ENCODE measurements around the gene ANKRD63. TPM values are rescaled to one million over a fixed set of nuclear protein-coding genes. Genes with fewer than 3 reads are reported as not detected.

The ANKRD63 gene
- total RNA-seq, 4 donors from 2014 or later, result not detected

- Histone ChIP-seq H3K27ac (peak overlapping the region in 1 of 4 donors; percentile 42), H3K9me3 (no peaks in the 10 kb centered on the region), H3K4me1 (peaks cover 0 to 9% (median 4%) of the 10 kb centered on the region in 4 donors), H3K36me3 (no peaks in the 10 kb centered on the region), H3K4me3 (no peak overlapping the region), H3K27me3 (no peaks in the 10 kb centered on the region)
- TF ChIP-seq CTCF (IDR thresholded peaks at IDR 0.05) (no peak), POLR2A (IDR thresholded peaks at IDR 0.05) (no peak)
- peak in 1 of 3 donors; percentile 34 for DNase-seq
Observed at GRCh38 chr15:40234783-40235182, 48.1 kb downstream of the ANKRD63 start.

- TF ChIP-seq POLR2A (IDR thresholded peaks at IDR 0.05) (no peak), CTCF (IDR thresholded peaks at IDR 0.05) (no peak)
- no peaks in the 10 kb centered on the region for H3K9me3 ChIP-seq
- no peaks in the 10 kb centered on the region for H3K27me3 ChIP-seq
- no peaks in the 10 kb centered on the region for H3K36me3 ChIP-seq
- no peak overlapping the region for H3K27ac ChIP-seq
- peak in 1 of 3 donors; percentile 28 for DNase-seq
- H3K4me3 ChIP-seq, result no peak overlapping the region
- peaks cover 0 to 5% (median 2%) of the 10 kb centered on the region in 4 donors for H3K4me1 ChIP-seq
Observed at GRCh38 chr15:40233727-40234577, 48.9 kb downstream of the ANKRD63 start.

GRCh38 chr15:40232625-40233070, 50.2 kb downstream of the ANKRD63 start:
- no peaks in the 10 kb centered on the region for H3K9me3 ChIP-seq
- H3K27ac ChIP-seq, result no peak overlapping the region
- no peaks in the 10 kb centered on the region for H3K36me3 ChIP-seq
- no peaks in the 10 kb centered on the region for H3K27me3 ChIP-seq
- H3K4me3 ChIP-seq, result no peak overlapping the region
- no peaks in the 10 kb centered on the region for H3K4me1 ChIP-seq
- DNase-seq, result peak in 1 of 3 donors; percentile 47
- no peak for TF ChIP-seq POLR2A (IDR thresholded peaks at IDR 0.05)
- TF ChIP-seq CTCF (IDR thresholded peaks at IDR 0.05), result no peak

Other genes with a start within 250 kb of the ANKRD63 start
- 100 to 1,000 TPM; 105 to 163 (median 146) TPM for gene SRP14, start 243.9 kb downstream of the ANKRD63 start, total RNA-seq
- gene BMF, start 174.2 kb downstream of the ANKRD63 start, total RNA-seq, result 10 to 100 TPM; 13.5 to 98.2 (median 26.1) TPM
- gene BUB1B, start 122.0 kb downstream of the ANKRD63 start, total RNA-seq, result 100 to 1,000 TPM in 1 of 4 donors, 10 to 100 TPM in 3; 10.6 to 120 (median 13.3) TPM
- gene PAK6, start 44.0 kb downstream of the ANKRD63 start, total RNA-seq, result 1 to 10 TPM in 2 of 4 donors, not detected in 2; 3.3 to 4.7 TPM
- gene PLCB2, start 24.9 kb upstream of the ANKRD63 start, total RNA-seq, result 100 to 1,000 TPM in 1 of 4 donors, 10 to 100 TPM in 3; 12.3 to 101 (median 15.7) TPM
- 10 to 100 TPM in 1 of 4 donors, 1 to 10 TPM in 3; 6.2 to 10.7 (median 8.9) TPM for gene INAFM2, start 40.6 kb upstream of the ANKRD63 start, total RNA-seq
- gene CCDC9B, start 57.9 kb upstream of the ANKRD63 start, total RNA-seq, result 10 to 100 TPM; 14.4 to 55.6 (median 37.7) TPM
- gene PHGR1, start 68.0 kb upstream of the ANKRD63 start, total RNA-seq, result 1,000 to 10,000 TPM in 3 of 4 donors, 100 to 1,000 TPM in 1; 519 to 6,265 (median 3,022) TPM
- gene DISP2, start 75.2 kb upstream of the ANKRD63 start, total RNA-seq, result 10 to 100 TPM in 1 of 4 donors, 1 to 10 TPM in 3; 1.7 to 27.5 (median 7.4) TPM
- 10 to 100 TPM in 1 of 4 donors, 1 to 10 TPM in 3; 4.7 to 63.5 (median 6.5) TPM for gene KNSTRN, start 99.7 kb upstream of the ANKRD63 start, total RNA-seq
- gene IVD, start 122.7 kb upstream of the ANKRD63 start, total RNA-seq, result 10 to 100 TPM; 42.9 to 87.6 (median 71.1) TPM
- gene BAHD1, start 157.9 kb upstream of the ANKRD63 start, total RNA-seq, result 10 to 100 TPM in 3 of 4 donors, 1 to 10 TPM in 1; 8.3 to 41.0 (median 31.4) TPM
- gene CHST14, start 187.9 kb upstream of the ANKRD63 start, total RNA-seq, result 1 to 10 TPM in 3 of 4 donors, under 1 TPM in 1; 0.83 to 3.5 (median 2.6) TPM

All from Peyer's patch (tissue), 4 donors.